ENCODE results near the gene TMEM140.

- TF ChIP-seq CTCF (conservative IDR thresholded peaks at IDR 0.05) (no peak), EZH2 (IDR thresholded peaks at IDR 0.05; ENCODE audit: low read depth) (no peak)
These were observed 53.5 kb downstream of the TMEM140 start for GRCh38 chr7:135201350-135201749.
